Tibial nerve (tissue), 4 donors: ENCODE data around the gene GNG10. TPM values are rescaled to one million over a fixed set of nuclear protein-coding genes. Genes with fewer than 3 reads are reported as not detected.

Experiments
- DNase-seq, 2 donors: peaks; one replicate each; pipeline ENCODE4 v3.0.0-alpha.2; 2019; ENCODE audit warnings: low spot score in 2 of 2
- H3K27ac ChIP-seq, 4 donors: fragments of 200-600 bp; sonication (generic) in 3 of 4; one replicate each; pipeline ENCODE4 v1.5.1; 2017 to 2019; ENCODE audit warnings: mild to moderate bottlenecking in 1 of 4
- H3K27me3 ChIP-seq, 2 donors: fragments of 200-600 bp; sonication (generic) in 1 of 2; one replicate each; pipeline versions ENCODE4 v1.5.1 to v1.6.0; 2017 to 2019
- H3K36me3 ChIP-seq, 3 donors: fragments of 200-600 bp; sonication (generic); one replicate each; pipeline ENCODE4 v1.5.1; 2018 to 2019
- H3K4me1 ChIP-seq, 4 donors: fragments of 200-600 bp; sonication (generic) in 3 of 4; one replicate each; pipeline ENCODE4 v1.5.1; 2017 to 2019
- H3K4me3 ChIP-seq, 4 donors: fragments of 200-600 bp; sonication (generic) in 3 of 4; one replicate each; pipeline ENCODE4 v1.5.1; 2017 to 2019; ENCODE audit warnings: mild to moderate bottlenecking in 1 of 4, moderate library complexity in 1 of 4
- H3K9me3 ChIP-seq, 4 donors: fragments of 200-600 bp; sonication (generic) in 3 of 4; one replicate each; pipeline ENCODE4 v1.5.1; 2017 to 2019
- EP300 ChIP-seq, 2 donors: sonication (generic); formaldehyde crosslinking; IDR thresholded peaks; one replicate each; pipeline ENCODE4 v1.6.1; 2017; ENCODE audit warnings: antibody characterized with exemption in 2 of 2, mild to moderate bottlenecking in 1 of 2
- POLR2A ChIP-seq, 2 donors: fragments of 450-650 bp; IDR thresholded peaks; one replicate each; pipeline ENCODE4 v1.6.1; 2017; ENCODE audit warnings: antibody characterized with exemption in 2 of 2, mild to moderate bottlenecking in 2 of 2, moderate library complexity in 2 of 2
- WGBS, 2 donors: methylation state at CpG; one replicate each; pipeline ENCODE4 v1.1.5; 2018; 5-methylcytosine and 5-hydroxymethylcytosine counted together
- total RNA-seq, 4 donors: library from RNA; depleted of rRNA; stranded (reverse); fragments of >200 nt; gene quantifications; one replicate each; pipeline ENCODE4 v1.1.0, GENCODE V29; 2016
- TF ChIP-seq, protein P1 (sequence below), 5 experiments: fragments of 200-600 bp in 3 of 5; fragments of 450-650 bp in 2 of 5; sonication (generic) in 3 of 5; IDR thresholded peaks; one replicate each; pipeline ENCODE4 v1.5.1; 2016 to 2019; ENCODE audit warnings: antibody characterized with exemption in 5 of 5, mild to moderate bottlenecking in 3 of 5, moderate library complexity in 2 of 5

GNG10 gene
- total RNA-seq, 4 donors from 2014 or later = 41.8 to 70.2 (median 51.0) TPM

GRCh38 chr9:111676116-111676515, 14.7 kb downstream of the GNG10 start:
- no peaks in the 10 kb centered on the region for H3K4me1 ChIP-seq
- H3K4me3 ChIP-seq = no peak overlapping the region
- no peak for DNase-seq
- no peaks in the 10 kb centered on the region for H3K9me3 ChIP-seq
- no peaks in the 10 kb centered on the region for H3K27me3 ChIP-seq
- no peak overlapping the region for H3K27ac ChIP-seq
- peaks cover 0 to 49% (median 0%) of the 10 kb centered on the region in 3 donors for H3K36me3 ChIP-seq
- 93 to 94% methylated on average over 3 of the region's 3 CpGs for WGBS, 2 donors
- TF ChIP-seq, protein P1, sequence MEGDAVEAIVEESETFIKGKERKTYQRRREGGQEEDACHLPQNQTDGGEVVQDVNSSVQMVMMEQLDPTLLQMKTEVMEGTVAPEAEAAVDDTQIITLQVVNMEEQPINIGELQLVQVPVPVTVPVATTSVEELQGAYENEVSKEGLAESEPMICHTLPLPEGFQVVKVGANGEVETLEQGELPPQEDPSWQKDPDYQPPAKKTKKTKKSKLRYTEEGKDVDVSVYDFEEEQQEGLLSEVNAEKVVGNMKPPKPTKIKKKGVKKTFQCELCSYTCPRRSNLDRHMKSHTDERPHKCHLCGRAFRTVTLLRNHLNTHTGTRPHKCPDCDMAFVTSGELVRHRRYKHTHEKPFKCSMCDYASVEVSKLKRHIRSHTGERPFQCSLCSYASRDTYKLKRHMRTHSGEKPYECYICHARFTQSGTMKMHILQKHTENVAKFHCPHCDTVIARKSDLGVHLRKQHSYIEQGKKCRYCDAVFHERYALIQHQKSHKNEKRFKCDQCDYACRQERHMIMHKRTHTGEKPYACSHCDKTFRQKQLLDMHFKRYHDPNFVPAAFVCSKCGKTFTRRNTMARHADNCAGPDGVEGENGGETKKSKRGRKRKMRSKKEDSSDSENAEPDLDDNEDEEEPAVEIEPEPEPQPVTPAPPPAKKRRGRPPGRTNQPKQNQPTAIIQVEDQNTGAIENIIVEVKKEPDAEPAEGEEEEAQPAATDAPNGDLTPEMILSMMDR (IDR thresholded peaks at IDR 0.05) = no peak
- TF ChIP-seq POLR2A (IDR thresholded peaks at IDR 0.05) = no peak
- TF ChIP-seq EP300 (IDR thresholded peaks at IDR 0.05) = no peak

DNA sequence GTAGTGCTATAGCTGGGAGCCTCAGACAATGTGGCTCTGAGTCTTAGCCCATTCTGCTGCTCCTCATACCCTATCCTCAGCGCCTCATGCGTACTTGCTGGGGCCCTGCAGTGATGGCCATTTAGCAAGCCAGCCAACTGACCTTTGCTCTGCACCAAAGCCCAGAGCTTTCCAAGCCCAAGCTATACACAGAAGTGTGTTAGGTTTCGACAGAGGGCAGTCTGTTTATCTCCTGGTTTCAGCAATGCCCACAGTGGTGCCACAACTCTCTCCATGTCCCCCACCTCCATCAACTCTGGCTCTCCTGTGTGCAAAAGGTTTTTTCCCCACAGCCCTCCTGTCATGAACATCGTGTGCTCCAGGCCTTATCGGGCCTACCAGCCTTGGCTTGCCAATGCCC, 16.9 kb downstream of the GNG10 start:
- no peak overlapping the region for H3K4me3 ChIP-seq
- no peak overlapping the region for H3K27ac ChIP-seq
- H3K27me3 ChIP-seq = no peaks in the 10 kb centered on the region
- H3K9me3 ChIP-seq = no peaks in the 10 kb centered on the region
- no peak for TF ChIP-seq EP300 (IDR thresholded peaks at IDR 0.05)
- TF ChIP-seq, protein P1 (IDR thresholded peaks at IDR 0.05) = no peak
- no peak for TF ChIP-seq POLR2A (IDR thresholded peaks at IDR 0.05)
- no peaks in the 10 kb centered on the region for H3K4me1 ChIP-seq
- peaks cover 0 to 46% (median 0%) of the 10 kb centered on the region in 3 donors for H3K36me3 ChIP-seq
- WGBS, 2 donors = 92 to 97% methylated on average over 5 of the region's 5 CpGs
- DNase-seq = no peak

DNA sequence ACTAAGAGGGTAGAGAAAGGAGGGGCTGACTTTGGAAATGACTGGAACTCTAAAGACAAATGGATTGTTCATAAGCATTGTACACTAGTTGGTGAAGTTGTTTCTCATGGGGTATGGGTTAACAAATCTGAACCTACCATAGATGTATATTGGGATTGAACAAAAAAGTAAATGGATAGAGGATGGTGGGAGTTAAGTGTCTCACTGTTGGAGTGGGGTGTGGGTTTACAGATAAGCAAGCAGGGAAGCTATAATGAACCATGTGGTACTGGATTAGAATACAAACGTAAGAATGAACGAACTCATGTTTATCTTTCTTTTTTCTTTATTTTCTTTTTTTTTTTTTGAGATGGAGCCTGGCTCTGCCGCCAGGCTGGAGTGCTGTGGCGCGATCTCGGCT, 17.8 kb downstream of the GNG10 start:
- H3K27me3 ChIP-seq = no peaks in the 10 kb centered on the region
- H3K36me3 ChIP-seq = peaks cover 0 to 41% (median 0%) of the 10 kb centered on the region in 3 donors
- DNase-seq = no peak
- no peak overlapping the region for H3K27ac ChIP-seq
- TF ChIP-seq POLR2A (IDR thresholded peaks at IDR 0.05) (no peak), EP300 (IDR thresholded peaks at IDR 0.05) (no peak)
- TF ChIP-seq, protein P1 (IDR thresholded peaks at IDR 0.05) = no peak
- no peak overlapping the region for H3K4me3 ChIP-seq
- H3K4me1 ChIP-seq = no peaks in the 10 kb centered on the region
- no peaks in the 10 kb centered on the region for H3K9me3 ChIP-seq
- WGBS, 2 donors = 96% methylated on average over 6 of the region's 6 CpGs

DNA sequence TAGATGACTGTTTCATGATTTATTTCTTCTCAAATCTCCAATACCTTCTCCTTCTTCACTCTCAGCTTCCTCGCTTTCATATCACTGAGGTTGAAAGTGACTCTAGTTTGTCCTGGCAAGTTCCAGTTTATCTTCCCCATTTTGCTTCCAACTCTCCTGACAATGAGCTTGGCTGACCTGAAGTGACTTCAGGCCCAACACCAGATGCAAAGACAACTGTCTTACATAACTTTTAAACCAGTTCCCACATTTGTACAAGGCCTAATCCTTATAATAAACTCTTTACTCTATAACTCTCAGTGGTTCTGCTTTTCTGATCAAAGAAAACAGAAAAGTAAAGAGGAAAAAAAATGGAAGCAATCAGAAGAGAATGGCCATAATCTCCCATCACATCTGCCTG, 22.0 kb downstream of the GNG10 start:
- peaks cover 0 to 20% (median 0%) of the 10 kb centered on the region in 3 donors for H3K36me3 ChIP-seq
- WGBS, 2 donors = 81 to 89% methylated on average over 1 of the region's 1 CpG
- H3K4me3 ChIP-seq = no peak overlapping the region
- no peak overlapping the region for H3K27ac ChIP-seq
- H3K9me3 ChIP-seq = no peaks in the 10 kb centered on the region
- no peak for DNase-seq
- H3K27me3 ChIP-seq = no peaks in the 10 kb centered on the region
- TF ChIP-seq, protein P1 (IDR thresholded peaks at IDR 0.05) = no peak
- TF ChIP-seq EP300 (IDR thresholded peaks at IDR 0.05) = no peak
- TF ChIP-seq POLR2A (IDR thresholded peaks at IDR 0.05) = no peak
- H3K4me1 ChIP-seq = no peaks in the 10 kb centered on the region

DNA sequence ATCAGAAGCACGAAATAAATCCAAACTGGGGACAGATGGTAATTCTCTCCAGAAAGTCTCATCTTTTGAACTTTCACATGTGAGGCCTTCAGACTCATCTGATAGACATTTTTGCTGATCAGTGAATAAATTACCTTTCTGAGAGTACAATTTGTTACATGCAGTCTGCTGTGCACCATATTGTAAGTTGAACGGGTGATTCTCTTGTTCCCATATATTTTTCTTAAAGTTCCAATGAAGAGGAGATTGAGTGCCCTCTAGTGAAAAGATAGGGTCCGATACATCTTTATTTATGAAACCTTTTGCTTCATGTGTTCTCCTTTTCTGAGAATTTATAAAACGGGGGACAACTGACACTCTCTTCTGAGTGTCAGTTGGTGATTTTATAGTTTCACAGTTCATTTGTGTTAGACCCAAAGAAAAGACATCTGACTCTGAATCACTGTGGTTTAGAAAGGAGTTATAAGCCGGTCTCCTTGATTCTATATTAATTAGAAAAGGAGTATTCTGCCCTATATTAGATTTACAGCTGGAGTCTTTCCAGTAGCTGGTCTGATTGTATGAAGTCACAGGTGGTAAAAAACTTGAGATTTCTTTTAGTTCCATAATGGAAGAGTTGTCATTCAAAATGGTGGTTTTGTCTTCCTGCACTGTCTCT, 30.4 kb downstream of the GNG10 start:
- no peaks in the 10 kb centered on the region for H3K9me3 ChIP-seq
- peaks cover 0 to 5% (median 0%) of the 10 kb centered on the region in 3 donors for H3K36me3 ChIP-seq
- H3K4me1 ChIP-seq = no peaks in the 10 kb centered on the region
- DNase-seq = no peak
- TF ChIP-seq EP300 (IDR thresholded peaks at IDR 0.05) (no peak), POLR2A (IDR thresholded peaks at IDR 0.05) (no peak)
- TF ChIP-seq, protein P1 (IDR thresholded peaks at IDR 0.05) = peak in 2 of 5 experiments; percentile 11 to 16
- no peak overlapping the region for H3K27ac ChIP-seq
- 41 to 42% methylated on average over 5 of the region's 5 CpGs for WGBS, 2 donors
- H3K27me3 ChIP-seq = no peaks in the 10 kb centered on the region
- H3K4me3 ChIP-seq = no peak overlapping the region
